CD4-positive, alpha-beta T cell treated with Interleukin-10 for 1 hour (primary cell): ENCODE results near the gene ASIC2.

Source experiments
- DNase-seq: peaks from one replicate; pipeline ENCODE4 v3.0.0-alpha.2; 2020

Gene ASIC2

DNA sequence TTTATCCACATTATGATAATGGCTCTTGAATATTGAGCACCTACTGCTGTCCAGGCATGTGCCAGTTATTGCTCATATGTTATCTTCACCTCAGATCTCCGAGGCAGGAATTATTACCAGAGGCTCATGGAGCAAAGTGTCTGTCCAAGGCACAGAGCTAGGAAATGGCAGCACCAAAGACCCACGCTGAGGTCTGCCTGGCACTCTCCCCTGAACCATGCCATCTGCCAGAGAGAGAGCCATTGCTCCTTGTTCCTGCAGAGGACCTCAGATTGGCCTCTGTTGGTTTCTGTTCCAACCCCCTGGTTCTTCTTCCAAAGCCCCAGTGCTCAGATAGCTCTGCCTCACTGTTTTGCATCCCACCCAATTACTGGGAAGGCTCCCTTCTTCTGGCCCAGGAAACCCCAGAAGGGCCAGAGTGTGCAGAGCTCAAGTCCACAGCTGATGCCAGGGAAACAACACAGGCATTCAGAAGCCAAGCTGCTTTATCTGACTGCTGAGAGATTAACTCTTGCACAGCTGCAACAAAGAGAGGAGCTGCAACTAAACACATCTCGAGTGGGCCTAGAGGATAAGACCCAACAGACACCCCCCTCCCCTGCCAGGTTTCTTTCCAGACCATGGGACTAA lies 5.9 kb downstream of the ASIC2 start:
- no peak for DNase-seq

DNA sequence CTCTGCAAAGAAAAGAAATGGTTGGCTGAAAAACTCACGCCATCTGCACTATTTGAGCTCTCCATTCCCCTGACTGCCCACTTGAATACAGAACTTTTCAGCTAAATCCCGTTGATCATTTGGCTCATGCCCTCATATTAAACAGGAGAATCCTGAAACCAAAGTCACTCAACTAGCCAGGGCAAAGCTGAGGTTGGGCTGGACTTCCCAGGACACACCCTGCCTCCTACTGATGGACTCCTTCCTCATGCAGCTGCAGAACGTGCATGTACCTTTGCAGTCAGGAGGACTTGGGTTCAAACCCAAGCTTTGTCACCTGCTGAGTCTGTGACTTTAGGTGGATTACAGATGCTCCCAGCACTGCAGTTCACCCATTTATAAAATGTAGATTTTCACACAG lies 7.7 kb downstream of the ASIC2 start:
- no peak for DNase-seq

DNA sequence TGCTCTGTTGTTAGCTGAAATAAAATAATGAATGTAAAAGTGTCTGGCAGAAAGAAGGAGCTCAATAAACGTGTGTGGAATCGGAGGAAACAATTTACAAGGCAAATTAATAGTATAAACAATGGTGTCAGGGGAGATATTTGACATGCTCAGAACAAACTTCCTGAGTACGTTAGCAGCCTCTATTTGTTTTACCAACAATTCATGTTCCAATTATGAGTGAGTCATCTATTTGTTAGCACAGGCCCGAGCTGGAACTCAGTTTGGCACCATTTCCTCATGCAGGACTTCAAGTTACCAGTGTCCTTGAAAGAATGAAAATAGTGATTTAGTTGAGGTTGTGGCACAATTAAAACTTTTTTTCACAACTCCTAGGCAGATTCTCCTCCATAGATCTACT lies 9.1 kb downstream of the ASIC2 start:
- no peak for DNase-seq

DNA sequence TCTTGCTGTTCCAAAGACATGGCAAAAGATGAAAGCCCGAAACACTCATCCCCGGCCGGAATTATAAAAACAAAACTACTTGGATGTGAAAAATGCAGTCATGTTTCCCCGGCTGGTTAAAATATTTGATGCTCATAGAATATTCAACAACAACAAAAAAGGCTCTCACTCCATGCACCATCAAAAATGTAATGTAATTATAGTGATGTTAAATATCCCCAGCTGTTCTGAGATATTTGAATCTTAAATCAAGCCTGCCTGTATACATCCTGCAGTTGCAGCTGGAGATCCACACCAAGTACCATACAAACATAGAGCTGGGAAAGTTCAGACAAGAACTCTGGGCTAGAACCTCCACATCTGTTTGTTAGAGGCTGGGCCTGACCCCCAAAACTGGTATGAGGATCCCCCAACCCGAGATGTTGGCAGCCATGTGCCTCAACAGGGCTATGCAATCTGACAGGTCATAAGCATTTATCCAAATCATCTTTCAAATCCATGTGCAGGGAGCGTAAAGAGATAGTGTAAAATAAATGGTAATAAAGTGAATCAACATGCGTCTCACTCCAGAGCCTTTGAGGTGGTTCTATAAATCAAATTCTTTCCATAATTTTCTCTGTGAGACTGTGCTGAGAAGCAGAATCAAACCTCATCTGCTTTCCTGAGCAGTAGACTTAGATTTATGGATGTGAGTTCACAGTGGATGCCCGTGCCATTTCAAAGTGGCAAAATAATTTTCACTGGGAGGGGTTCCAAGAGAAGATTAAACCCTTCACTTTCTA lies 12.7 kb downstream of the ASIC2 start:
- no peak for DNase-seq

DNA sequence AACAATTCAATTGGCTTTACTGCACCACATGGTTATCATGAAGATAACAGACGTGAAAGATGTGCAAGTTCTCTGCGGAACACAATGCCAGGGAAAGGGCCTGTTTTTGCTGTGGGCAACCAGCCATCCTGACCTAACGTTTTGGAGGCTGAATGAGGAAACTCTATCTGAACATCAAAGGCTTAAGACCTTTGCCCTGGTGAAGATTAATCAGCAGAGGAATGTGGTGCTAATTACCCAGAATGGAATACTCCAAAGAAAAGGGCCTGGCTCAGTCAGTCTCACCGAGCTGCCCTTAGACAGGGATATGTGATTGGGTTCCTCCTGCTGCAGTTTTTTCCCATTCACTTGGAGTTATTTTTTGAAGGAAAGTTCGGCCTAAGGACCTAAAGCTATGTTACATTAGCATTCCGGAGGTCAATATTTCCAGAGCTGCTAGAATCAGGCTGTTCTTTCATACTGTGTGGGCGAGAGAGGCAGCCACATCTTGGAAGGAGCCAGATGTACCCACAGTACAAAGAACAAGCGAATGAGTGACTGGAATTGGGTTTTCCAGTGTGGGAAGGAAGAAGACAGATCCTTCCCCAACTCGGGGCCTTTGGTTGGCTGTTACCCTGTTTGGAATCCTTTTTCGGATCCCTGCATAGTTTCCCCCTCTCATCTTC lies 15.5 kb downstream of the ASIC2 start:
- DNase-seq, result no peak

DNA sequence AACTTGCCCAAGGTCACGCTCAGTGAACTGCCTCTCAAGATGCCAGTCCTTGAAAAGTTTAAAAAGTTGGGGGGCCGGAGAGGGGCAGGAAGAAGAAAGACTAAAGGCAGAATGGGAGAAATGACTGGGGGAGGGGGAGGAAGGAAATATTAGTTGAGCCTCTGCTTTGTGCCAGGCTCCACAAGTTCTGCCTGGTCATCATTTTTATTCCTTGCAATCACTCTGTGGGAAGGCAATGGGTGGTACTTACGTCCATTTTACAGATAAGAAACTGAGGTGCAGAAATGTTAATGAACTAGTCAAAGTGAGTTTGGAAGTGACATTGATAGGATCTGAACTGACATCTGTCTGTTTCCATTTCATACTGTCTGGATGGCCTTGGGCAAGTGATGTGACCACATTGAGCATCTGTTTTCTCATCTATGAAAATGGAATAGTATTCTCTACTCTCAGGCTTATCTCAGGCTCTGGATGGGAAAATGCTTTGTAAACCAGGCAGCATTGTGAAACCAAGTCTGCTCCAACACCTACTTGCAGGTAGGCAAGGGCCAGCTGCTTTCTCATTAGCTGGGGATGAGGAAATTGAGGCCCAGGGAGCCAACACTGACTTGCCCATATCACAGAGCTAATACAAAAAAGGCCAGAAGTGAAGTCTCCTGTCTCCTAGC lies 19.2 kb downstream of the ASIC2 start:
- no peak for DNase-seq

DNA sequence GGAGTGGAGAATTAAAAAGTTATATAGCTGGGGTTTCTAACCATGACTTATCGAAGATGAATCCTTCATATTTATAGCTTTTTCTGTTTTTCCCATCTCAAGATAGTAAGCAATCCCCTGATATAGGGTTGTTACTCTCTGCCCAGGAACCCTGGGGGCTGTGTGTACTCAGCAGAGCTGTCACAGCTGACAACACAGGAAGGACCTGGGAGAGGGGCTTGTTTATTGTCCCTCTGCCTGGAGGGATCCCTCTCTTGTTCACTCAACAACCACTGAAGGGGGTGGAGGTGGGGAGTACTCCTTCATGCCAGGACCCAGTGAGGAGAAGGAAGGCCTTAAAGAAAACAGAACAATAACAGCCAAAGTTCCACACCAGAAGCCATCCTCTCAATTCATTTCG lies 19.8 kb downstream of the ASIC2 start:
- no peak for DNase-seq

DNA sequence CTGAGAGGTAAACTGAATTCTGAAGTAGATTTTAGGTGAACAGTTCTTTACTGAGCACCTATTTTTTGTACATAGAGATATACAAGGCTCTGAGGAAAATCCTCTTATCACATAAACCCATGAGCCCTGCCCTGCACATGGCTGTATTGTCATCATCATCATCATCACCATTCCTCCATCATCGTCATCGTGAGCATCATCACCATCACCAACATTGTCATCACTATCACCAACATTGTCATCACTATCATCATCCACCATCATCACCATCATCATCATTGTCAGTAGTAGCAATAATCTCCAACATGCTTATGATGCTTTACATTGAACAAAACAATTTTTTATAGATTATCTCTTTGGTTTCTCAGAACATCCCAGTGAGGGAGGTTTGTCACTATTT lies 20.7 kb downstream of the ASIC2 start:
- no peak for DNase-seq

DNA sequence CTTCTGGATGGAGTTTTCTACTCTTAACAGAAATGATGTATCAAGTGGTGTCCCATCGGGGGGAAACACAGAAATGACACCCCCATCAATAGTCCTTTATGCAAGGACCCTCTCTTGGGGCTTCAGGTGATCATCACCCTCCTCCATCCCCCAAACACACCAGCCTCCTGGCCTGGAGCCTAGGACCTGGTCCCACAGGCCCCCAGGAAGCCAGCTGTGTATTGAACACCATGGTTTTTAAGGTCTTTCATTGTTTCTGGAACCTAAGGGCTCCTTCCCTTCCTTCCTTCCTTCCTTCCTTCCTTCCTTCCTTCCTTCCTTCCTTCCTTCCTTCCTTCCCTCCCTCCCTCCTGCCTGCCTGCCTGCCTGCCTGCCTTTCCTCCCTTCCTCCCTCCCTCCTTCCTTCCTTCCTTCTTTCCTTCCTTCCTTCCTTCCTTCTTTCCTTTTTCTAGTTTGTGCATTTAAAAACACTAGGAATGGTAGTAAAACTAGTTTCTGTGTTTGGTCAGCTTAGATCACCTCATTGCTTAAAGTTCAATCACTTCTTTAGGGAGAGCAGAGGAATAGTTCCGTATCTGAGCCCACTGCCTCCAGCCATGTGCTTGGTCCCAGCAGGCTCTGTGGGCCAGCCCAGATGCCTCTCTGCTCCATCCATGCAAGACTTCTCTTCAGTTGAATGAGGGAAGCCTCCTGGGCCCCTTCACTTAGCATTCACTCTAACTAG lies 23.6 kb downstream of the ASIC2 start:
- no peak for DNase-seq

DNA sequence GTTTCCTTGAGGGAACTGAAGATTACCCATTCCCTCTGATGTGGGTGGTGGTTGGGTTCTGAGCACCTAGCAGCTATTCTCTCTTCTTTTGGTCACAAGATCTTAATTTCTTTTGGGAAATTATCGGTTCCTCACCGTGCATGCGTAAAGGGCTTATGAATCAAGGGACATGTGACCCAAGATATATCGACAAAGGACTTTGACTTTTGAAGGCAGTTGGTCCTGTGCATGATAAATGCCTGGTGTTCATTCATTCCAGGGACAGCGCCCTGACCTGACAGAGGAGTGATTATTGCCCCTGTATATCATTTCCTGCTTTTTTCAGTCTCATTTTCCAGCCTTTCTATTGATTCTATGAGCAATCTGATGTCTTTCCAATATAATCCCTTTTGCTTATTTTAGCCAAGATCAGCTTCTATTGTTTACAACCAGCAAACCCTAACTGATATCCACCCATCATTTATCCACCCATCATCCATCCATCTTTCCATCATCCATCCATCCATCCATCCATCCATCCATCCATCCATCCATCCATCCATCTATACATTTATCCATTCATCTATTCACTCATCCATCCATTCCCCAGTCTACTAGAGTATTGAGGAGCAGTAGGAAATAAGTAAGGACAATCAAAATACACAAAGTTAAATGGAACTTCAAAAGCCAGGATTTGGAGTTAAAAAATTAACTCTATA lies 25.1 kb downstream of the ASIC2 start:
- DNase-seq, result no peak

DNA sequence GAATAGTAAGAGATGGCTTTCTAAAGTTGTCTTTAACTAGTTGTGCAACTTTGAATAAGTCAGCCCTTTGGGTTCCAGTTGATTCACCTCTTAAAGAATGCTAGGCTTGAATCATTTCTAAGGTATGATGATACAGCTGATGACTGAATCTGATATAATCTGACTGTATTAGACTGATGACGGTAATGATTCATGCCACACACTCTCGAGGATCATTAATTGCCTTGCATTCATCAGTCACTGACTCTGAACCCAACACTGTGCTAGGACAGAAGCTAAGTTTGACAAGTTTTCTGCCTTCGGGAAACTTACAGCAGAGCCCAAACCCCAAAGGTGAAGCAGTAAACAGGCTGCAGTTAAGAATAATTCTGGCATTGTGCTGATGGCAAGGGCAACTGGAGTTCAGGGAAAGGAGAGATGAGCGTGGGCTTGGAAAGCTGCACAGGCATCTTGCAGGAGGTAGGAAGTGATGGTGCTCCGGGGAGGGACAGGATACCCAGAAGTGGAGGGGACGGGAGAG lies 25.8 kb downstream of the ASIC2 start:
- DNase-seq, result no peak

DNA sequence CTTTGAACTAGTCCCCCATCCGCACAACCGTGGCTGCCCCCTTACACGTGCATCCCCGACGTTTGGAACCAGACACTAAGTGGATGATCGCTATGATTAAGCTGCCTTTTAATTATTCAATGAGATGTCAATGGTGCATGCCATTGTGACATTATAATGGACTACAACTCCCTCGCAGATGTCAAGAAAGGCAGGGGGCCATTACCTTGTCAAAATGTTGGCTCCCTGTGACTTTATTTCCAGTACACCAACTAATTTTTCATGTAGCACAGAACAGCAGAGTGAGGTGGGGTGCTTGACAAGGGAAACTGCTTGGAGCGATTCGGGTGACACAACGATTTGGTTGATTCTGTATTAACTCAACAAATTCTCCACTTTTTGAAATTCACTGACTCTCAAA lies 26.5 kb downstream of the ASIC2 start:
- no peak for DNase-seq

DNA sequence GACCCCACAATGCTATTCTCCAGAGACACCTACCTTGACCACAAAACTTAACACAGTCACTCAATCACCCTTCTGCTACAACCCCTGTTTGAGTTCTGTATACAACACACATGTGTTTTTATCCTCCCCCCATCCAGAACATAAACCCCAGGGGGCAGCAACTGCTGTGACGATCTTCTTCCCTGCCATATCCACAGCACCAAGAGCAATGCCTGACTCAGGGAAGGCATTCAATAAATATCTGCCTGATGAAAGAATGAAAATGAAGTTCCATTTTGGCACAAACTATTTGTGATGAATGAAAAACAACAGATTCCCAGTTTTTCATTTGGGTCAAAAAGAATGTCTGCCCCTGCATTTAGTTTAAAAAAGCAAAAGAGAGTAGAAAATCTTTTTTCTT lies 27.0 kb downstream of the ASIC2 start:
- DNase-seq, result no peak

DNA sequence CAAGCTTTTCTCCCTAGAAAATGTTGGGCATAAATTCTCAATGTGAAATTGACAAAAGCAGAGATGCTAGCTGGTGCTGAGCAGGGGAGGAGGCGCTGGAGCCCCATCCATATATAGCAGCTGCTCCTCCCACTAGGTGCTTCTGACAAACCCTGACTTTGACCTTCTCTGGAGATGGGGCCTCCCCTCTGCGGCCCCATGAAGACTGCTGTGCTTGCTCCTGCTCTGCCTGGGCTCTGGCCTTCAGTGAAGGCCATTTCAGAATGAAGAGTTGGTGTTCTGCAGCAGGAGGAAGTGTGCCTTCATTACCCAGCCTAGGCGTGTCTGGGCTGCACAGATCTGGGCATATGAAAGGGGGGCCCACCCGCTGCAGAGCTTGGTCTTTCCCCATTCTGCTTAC lies 29.7 kb downstream of the ASIC2 start:
- no peak for DNase-seq

DNA sequence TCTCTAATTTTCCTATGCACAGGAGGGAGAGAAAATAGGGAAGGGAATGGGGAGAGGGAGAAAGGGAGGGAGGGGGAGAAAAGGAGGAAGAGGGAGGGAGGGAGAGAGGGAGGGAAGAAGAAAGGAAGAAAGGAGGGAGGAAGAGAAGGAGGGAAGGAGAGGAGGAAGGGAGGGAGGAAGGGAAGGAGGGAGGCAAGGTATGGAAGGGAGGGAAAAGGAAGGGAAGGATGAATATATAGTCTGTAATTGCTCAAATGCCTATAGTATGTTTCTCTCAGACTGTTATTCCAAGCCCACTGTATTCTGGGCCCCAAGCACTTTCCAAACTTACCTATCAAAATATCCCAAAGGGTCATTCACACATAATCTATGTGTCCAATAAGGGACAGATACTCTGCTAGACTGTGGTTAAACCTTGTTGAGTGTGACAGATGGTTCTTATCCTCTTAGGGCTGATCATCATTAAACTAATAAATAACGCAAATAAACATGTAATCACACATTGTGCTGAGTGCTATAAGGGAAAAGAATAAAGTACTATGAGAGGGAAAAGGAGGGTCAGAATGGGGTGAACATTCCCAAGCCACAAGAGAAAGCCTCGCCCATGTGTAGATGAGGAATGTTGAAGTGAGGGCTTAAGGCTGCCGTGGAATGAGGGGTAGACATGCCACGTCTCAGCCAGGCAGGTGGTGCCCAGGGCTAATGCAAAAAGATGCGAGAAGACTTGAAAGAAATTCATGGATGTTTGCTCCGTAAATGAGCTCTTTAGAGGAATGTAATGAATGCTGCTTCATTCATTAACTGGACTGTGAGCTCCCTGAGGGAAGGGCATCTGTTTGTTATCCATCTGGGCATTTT lies 30.6 kb downstream of the ASIC2 start:
- DNase-seq, result no peak

DNA sequence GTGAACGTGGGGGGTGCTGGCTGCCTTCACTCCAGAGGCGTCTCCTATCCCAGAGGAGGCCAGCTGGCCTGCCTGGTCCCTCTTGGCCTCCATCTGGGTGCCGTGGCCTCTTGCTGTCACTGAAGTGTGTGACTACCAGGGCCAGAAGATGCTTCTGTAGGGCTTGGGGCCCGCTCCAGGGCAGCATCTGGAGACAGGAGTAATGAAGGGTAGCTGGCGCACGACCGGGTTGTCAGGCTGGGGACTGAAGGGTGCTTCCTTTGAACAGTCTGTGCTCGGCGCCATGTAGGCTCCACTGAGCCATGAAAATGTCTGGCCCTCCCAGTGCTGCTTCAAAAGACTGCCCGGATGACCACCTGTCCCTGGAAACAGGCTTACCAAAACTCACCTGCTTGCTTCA lies 31.3 kb downstream of the ASIC2 start:
- no peak for DNase-seq

DNA sequence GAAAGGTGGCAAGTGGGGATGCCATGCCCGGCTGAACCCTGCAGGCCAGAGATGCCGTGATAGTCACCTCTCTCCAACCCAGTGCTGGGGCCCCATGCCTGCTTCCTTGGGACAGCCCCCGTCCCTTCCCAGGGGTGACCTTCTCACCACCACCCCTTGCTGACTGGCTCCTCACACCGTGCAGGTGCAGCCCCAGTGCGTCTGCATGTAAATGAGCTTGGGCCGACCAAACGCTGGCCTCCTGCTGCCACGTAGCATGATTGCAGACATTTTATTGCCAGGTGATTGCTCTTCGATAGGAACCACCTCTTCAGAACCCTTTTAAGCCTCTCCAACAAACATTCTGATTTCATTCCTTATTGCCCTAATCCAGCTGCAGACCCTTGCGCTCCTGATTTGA lies 32.5 kb downstream of the ASIC2 start:
- DNase-seq, result no peak

DNA sequence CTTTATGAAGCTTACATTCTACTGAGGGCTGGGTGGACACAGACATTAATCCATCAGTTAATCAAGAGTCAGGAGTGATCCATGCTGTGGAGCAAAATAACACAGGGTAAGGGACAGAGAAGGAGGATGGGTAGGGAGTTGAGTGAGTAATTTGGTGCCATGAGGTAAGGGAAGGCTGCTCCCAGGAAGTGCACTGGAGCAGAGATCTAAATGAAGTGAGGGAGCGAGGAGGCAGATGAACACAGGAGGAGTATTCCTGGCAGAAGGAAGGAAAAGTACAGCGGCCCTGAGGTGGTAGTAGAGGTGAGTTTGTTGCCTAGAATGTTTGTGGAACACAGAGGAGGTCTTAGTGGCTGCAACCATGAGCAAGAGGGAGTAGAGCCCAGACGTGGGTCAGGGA lies 34.8 kb downstream of the ASIC2 start:
- no peak for DNase-seq

DNA sequence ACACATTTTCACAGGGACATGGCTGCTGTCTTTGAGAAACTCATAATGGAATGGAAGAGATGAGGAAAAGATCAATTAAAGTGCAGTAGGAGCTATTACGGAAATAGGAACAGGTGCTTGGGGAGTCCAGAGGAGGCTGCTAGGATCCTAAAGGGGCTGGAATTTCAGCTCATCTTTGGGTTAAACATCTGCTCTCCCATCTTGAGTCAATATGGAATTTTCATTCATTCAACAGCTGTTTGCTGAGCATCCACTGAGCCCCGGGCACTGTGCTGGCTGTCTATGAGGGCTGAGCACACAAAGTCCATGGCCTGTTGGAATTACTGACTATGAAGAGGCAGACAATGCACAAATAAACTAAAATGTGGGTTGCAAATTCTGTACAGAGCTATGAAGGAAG lies 47.9 kb downstream of the ASIC2 start:
- no peak for DNase-seq

DNA sequence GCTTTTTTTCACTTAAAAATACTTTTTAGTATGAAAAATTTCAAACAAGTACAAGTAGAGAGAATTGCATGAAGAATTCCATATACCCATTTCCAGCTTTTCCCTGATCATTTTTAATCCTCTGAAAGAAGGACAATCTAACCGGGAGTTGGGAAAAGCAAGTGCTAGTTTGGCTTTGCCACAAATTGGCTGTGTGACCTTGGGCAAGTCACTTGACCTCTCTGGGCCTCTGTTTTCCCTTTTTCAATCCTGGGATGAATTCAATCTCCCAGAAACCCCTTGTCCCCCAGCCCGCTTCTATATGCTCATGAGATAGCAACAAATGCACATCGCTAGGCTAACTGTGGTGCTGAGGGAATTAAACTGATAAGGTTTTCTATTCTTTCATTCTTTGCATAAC lies 49.4 kb downstream of the ASIC2 start:
- DNase-seq, result no peak
